HUES6 (cell line): ENCODE measurements around the gene AURKA.
A peak's percentile ranks its signal among the peaks of the same experiment; 100 is the strongest.

Source experiments
- H3K27ac ChIP-seq: 2 replicates; pipeline ENCODE4 v1.7.0; 2013; ENCODE audit warnings: low read depth, mild to moderate bottlenecking, low read length, inconsistent platforms
- H3K27me3 ChIP-seq: 2 replicates; pipeline ENCODE4 v1.6.1; 2013; ENCODE audit warnings: low read length; ENCODE audit not compliant: control insufficient read depth, insufficient read depth
- H3K36me3 ChIP-seq: 2 replicates; pipeline ENCODE4 v1.6.1; 2013; ENCODE audit warnings: low read length; ENCODE audit not compliant: control insufficient read depth, insufficient read depth
- H3K4me1 ChIP-seq: 2 replicates; pipeline ENCODE4 v1.6.1; 2013; ENCODE audit warnings: low read length; ENCODE audit not compliant: control insufficient read depth, insufficient read depth
- H3K4me3 ChIP-seq: 2 replicates; pipeline ENCODE4 v1.5.1; 2013; ENCODE audit warnings: low read depth, low read length
- H3K9ac ChIP-seq: one replicate; pipeline ENCODE4 v1.6.1; 2013; ENCODE audit warnings: mild to moderate bottlenecking, low read length
- H3K9me3 ChIP-seq: 2 replicates; pipeline ENCODE4 v1.6.1; 2013; ENCODE audit warnings: low read depth, low read length; ENCODE audit not compliant: control insufficient read depth, insufficient read depth

Gene AURKA

DNA sequence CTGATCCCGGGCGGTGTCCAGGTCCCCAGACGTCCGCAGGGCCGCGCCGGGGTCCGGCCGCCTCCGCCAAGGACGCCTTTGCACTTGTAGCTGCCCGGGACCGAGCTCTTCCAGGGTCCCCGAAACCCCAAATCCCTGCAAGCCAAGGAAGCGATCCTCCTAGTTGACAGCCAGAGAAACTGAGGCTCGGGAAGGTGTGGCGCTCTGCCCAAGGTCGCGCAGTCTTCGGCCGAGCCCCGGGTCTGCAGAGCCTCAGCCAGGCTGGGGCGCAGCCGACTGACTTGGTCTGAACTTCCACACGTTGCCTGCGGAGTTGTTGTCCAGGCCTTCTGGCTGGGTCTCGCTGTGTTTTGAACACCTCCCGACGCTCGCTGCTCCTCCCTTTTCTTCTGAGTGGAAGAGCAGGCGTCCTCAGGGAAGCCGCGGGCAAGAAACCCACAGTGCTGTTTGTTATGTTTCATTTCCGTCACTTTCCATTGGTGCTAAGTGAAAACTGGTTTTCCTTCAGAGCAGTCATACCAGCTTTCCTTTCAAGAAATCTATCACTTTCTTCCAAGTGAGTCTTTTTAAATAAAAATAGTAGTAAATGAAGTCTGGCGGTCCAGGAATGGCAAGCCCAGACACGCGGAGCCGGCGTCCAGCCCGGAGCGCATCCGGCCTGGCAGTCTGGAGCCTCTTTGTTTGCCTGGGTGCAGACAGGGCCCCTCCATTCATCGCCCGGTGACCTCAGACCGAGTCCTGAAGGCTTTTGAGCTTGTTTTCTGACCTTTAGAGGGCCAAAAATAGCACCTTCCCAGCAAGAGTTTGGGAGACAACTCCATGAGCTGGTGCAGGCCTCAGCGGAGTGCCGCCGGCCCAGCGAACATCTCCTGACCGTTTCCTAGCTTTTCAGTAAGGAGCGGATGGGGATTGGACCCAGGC is 32.5 kb downstream of the AURKA start:
- Histone ChIP-seq H3K4me3 (peak overlapping the region; percentile 97), H3K27me3 (no peaks in the 10 kb centered on the region; the same call in 1 of the 2 replicates), H3K9ac (peak overlapping the region; percentile 54), H3K27ac (no peak overlapping the region), H3K4me1 (peaks cover 15% of the 10 kb centered on the region), H3K9me3 (no peaks in the 10 kb centered on the region), H3K36me3 (no peaks in the 10 kb centered on the region)

GRCh38 chr20:56358600-56359211 is 33.3 kb downstream of the AURKA start, which contains the start of gene FAM210B:
Gene FAM210B, plus strand, starts transcription at chr20:56358974. Its CDS starts 32 bp downstream, at chr20:56359006.
- H3K4me1 ChIP-seq: peaks cover 15% of the 10 kb centered on the region

DNA sequence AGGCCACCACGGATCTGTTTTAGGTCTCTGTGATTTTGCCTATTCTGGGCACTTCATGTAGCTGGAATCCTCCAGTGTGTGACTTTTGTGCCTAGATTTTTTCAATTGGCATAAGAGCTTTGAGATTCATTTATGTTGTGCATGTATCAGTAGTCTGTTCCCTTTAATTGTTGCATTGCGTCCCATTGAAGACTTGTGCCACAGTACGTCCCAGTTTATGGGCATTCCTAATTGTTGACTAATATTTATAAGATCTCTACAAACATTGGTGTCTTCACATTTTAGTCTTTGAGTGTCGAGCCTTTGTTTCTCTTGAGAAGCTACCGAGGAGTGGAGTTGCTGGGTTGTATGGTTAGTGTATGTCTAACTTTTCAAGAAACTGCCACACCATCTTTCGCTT is 33.9 kb downstream of the AURKA start:
- H3K27ac ChIP-seq: no peak overlapping the region
- 0 out of 2 replicates have a peak overlapping the region, but pooled peaks have one; percentile 29 for H3K4me3 ChIP-seq
- H3K36me3 ChIP-seq: no peaks in the 10 kb centered on the region
- H3K4me1 ChIP-seq: peaks cover 15% of the 10 kb centered on the region
- no peak overlapping the region for H3K9ac ChIP-seq
- no peaks in the 10 kb centered on the region for H3K9me3 ChIP-seq
- no peaks in the 10 kb centered on the region; the same call in 1 of the 2 replicates for H3K27me3 ChIP-seq

More at GRCh38 chr20:56358600-56359211, 33.3 kb downstream of the AURKA start, which contains the start of gene FAM210B:
- Histone ChIP-seq H3K27ac (no peak within 1 kb of the TSS), H3K4me3 (peak within 1 kb of the TSS; percentile 97), H3K9ac (peak within 1 kb of the TSS; percentile 54), H3K36me3 (no peaks in the 10 kb centered on the region), H3K27me3 (no peaks in the 10 kb centered on the region; the same call in 1 of the 2 replicates), H3K9me3 (no peaks in the 10 kb centered on the region)

DNA sequence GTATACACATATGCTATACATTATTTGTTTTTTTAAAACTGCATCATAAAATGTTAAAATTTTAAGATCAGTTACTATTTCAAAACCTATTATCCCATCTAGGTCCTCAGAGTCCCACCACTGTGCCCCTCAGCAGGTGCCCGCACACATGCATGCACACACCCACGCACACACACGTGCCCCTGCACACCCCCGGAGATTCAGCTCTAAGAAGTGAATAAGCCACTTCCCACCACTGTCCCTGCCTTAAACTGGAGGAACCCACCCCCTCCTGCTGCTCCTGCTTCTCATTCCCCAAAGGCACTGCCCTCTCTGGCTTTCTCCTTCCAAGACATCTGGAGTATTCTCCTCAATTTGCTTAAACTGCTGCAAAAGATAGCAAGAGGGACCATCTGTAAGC is 38.7 kb downstream of the AURKA start:
- H3K27ac ChIP-seq: no peak overlapping the region
- H3K9me3 ChIP-seq: no peaks in the 10 kb centered on the region
- no peaks in the 10 kb centered on the region for H3K36me3 ChIP-seq
- no peak overlapping the region for H3K9ac ChIP-seq
- no peak overlapping the region for H3K4me3 ChIP-seq
- peaks cover 12% of the 10 kb centered on the region; the same call in 1 of the 2 replicates for H3K27me3 ChIP-seq
- H3K4me1 ChIP-seq: peaks cover 6% of the 10 kb centered on the region

GRCh38 chr20:56352345-56353055 is 39.5 kb downstream of the AURKA start:
- no peak overlapping the region for H3K4me3 ChIP-seq
- H3K9me3 ChIP-seq: no peaks in the 10 kb centered on the region
- H3K9ac ChIP-seq: no peak overlapping the region
- H3K27me3 ChIP-seq: peaks cover 12% of the 10 kb centered on the region; the same call in 1 of the 2 replicates
- no peaks in the 10 kb centered on the region for H3K36me3 ChIP-seq
- no peak overlapping the region for H3K27ac ChIP-seq
- H3K4me1 ChIP-seq: peaks cover 15% of the 10 kb centered on the region

DNA sequence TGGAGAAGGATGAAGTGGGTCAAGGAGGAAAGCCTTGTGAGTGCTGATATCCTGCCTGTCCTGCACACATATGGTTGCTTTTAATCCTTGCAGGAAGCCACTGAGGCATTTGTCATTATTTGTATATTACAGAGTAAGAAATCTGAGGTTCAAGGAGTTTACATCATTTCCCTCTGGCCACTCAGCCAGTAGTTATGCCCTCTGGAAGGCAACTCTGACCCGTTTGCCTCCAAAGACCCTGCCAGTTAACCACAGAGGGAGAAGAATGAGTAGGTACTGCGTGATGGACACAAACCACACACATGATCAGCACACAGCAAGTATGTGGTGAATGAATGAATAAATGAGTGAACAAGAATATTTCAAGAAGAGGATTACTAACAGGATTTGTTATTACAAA is 41.2 kb downstream of the AURKA start:
- no peak overlapping the region for H3K9ac ChIP-seq
- H3K4me3 ChIP-seq: no peak overlapping the region
- H3K27ac ChIP-seq: no peak overlapping the region
- H3K9me3 ChIP-seq: no peaks in the 10 kb centered on the region
- no peaks in the 10 kb centered on the region for H3K36me3 ChIP-seq
- H3K4me1 ChIP-seq: peaks cover 19% of the 10 kb centered on the region
- peaks cover 21% of the 10 kb centered on the region for H3K27me3 ChIP-seq

DNA sequence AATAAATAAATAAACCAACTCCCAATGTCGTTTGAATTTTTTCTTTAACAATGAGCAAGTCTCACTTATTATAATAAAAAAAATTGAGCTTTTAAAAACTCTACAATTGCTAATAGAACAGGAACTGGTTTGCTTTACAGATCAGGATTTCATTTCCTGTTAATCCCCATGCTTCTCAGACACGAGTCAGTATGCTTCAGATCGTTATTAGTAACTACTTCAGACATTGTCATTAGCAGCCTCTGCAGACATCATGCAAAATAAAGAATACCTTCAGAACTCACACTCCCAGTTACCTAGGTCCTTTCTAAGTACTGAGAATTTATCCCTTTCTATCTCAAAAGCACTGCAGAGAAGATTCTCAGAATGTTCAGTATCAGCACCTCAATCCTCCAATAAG is 43.3 kb downstream of the AURKA start:
- Histone ChIP-seq H3K27me3 (peaks cover 42% of the 10 kb centered on the region), H3K4me1 (peaks cover 20% of the 10 kb centered on the region), H3K36me3 (no peaks in the 10 kb centered on the region), H3K9ac (no peak overlapping the region), H3K4me3 (no peak overlapping the region), H3K27ac (no peak overlapping the region; the same call in 1 of the 2 replicates), H3K9me3 (no peaks in the 10 kb centered on the region)

DNA sequence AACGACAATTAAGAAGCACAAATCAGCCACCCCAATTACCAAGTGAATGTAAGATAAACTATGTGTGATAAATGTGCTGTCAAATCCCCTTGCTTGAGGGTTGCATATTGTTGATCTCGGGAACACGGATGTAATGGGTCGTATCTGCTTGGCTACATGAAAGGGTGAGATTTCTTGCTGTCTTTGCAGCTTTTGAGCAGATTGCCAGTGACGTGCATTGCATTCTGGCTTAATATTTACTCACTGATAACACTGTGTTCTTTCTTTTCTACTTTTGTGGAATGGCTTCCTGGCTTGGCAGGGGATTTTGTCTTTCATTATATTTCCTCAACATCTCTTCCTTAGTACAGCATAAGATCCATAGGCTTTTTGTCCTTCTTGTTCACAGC is 43.7 kb downstream of the AURKA start:
- Histone ChIP-seq H3K9ac (peak overlapping the region; percentile 39), H3K4me3 (peak overlapping the region; percentile 48), H3K27me3 (peaks cover 46% of the 10 kb centered on the region), H3K4me1 (peaks cover 20% of the 10 kb centered on the region), H3K27ac (no peak overlapping the region; the same call in 1 of the 2 replicates), H3K36me3 (no peaks in the 10 kb centered on the region), H3K9me3 (no peaks in the 10 kb centered on the region)

DNA sequence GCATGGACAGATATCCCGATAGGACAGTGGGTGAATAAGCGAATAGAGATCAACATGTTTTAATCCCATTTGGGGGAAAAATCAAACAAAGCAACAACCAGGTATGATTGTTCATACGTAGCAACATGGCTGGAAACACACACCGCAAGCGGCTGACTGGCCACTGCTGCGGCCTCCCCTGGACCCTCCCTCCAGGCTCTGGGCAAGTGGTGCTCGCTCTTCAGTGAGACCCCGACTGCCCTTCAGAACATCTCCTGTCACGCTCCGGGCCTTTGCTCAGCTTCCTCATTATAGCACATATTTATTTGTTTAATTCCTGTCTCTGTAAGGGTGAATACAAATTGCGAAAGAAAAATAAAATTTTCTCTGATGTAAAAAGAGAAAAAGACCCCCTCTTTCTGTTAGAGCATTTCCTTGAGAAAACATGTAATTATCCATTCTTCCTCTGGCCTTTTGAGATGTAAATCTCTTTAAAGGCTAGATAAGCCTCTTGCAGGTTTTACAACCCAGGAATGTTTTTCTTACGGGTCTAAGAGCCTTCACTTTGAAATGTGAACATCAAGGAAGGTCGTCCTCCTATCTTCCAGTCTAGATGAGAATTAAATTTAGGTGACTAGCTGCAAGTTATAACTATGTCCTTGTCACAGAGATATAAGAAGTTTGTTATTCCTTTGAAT is 44.2 kb downstream of the AURKA start:
- H3K27ac ChIP-seq: peak overlapping the region; percentile 68; the same call in 1 of the 2 replicates
- peaks cover 51% of the 10 kb centered on the region for H3K27me3 ChIP-seq
- H3K4me1 ChIP-seq: peaks cover 20% of the 10 kb centered on the region
- peak overlapping the region; percentile 39 for H3K9ac ChIP-seq
- H3K36me3 ChIP-seq: no peaks in the 10 kb centered on the region
- H3K4me3 ChIP-seq: peak overlapping the region; percentile 48
- no peaks in the 10 kb centered on the region for H3K9me3 ChIP-seq

DNA sequence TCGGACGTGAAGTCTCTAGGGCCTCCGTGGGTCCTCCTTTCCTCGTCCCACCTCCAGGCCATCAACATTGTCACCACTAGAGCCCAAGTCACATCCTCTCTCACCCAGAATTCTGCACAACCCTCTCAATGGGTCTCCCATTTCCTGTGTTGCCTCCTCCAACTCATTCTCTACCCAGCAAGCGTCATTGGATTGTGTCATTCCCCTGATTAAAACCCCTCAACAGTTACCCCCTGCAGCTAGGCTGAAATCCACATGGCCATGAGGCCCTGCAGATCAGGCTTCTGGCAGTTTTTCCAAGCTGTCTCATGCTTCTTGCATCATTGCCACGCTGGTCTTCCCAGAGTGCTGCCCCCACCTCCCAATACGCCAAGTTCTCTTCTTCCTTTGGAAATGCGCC is 46.1 kb downstream of the AURKA start:
- peaks cover 59% of the 10 kb centered on the region for H3K27me3 ChIP-seq
- no peak overlapping the region for H3K9ac ChIP-seq
- H3K27ac ChIP-seq: no peak overlapping the region
- H3K36me3 ChIP-seq: no peaks in the 10 kb centered on the region
- H3K4me3 ChIP-seq: no peak overlapping the region
- no peaks in the 10 kb centered on the region for H3K9me3 ChIP-seq
- peaks cover 20% of the 10 kb centered on the region for H3K4me1 ChIP-seq
